KOPT-K1 (cell line): ENCODE data around the gene ASCC3.

Experiments used
- H3K27ac ChIP-seq: fragments of 200-600 bp; sonication (generic); 2 replicates; pipeline ENCODE4 v1.5.1; 2016; ENCODE audit warnings: antibody characterized with exemption, mild to moderate bottlenecking, low read depth, low read length; ENCODE audit not compliant: poor library complexity, severe bottlenecking
- H3K36me3 ChIP-seq: fragments of 200-600 bp; sonication (generic); 2 replicates; pipeline ENCODE4 v1.5.1; 2017; ENCODE audit warnings: antibody characterized with exemption, mild to moderate bottlenecking, low read length, moderate library complexity; ENCODE audit not compliant: insufficient read depth
- H3K9me3 ChIP-seq: fragments of 200-600 bp; sonication (generic); 2 replicates; pipeline ENCODE4 v1.5.1; 2017; ENCODE audit warnings: antibody characterized with exemption, low read length, mild to moderate bottlenecking; ENCODE audit not compliant: insufficient read depth, poor library complexity, severe bottlenecking

ASCC3 gene, protein sequence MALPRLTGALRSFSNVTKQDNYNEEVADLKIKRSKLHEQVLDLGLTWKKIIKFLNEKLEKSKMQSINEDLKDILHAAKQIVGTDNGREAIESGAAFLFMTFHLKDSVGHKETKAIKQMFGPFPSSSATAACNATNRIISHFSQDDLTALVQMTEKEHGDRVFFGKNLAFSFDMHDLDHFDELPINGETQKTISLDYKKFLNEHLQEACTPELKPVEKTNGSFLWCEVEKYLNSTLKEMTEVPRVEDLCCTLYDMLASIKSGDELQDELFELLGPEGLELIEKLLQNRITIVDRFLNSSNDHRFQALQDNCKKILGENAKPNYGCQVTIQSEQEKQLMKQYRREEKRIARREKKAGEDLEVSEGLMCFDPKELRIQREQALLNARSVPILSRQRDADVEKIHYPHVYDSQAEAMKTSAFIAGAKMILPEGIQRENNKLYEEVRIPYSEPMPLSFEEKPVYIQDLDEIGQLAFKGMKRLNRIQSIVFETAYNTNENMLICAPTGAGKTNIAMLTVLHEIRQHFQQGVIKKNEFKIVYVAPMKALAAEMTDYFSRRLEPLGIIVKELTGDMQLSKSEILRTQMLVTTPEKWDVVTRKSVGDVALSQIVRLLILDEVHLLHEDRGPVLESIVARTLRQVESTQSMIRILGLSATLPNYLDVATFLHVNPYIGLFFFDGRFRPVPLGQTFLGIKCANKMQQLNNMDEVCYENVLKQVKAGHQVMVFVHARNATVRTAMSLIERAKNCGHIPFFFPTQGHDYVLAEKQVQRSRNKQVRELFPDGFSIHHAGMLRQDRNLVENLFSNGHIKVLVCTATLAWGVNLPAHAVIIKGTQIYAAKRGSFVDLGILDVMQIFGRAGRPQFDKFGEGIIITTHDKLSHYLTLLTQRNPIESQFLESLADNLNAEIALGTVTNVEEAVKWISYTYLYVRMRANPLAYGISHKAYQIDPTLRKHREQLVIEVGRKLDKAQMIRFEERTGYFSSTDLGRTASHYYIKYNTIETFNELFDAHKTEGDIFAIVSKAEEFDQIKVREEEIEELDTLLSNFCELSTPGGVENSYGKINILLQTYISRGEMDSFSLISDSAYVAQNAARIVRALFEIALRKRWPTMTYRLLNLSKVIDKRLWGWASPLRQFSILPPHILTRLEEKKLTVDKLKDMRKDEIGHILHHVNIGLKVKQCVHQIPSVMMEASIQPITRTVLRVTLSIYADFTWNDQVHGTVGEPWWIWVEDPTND (N-terminal part only)

DNA sequence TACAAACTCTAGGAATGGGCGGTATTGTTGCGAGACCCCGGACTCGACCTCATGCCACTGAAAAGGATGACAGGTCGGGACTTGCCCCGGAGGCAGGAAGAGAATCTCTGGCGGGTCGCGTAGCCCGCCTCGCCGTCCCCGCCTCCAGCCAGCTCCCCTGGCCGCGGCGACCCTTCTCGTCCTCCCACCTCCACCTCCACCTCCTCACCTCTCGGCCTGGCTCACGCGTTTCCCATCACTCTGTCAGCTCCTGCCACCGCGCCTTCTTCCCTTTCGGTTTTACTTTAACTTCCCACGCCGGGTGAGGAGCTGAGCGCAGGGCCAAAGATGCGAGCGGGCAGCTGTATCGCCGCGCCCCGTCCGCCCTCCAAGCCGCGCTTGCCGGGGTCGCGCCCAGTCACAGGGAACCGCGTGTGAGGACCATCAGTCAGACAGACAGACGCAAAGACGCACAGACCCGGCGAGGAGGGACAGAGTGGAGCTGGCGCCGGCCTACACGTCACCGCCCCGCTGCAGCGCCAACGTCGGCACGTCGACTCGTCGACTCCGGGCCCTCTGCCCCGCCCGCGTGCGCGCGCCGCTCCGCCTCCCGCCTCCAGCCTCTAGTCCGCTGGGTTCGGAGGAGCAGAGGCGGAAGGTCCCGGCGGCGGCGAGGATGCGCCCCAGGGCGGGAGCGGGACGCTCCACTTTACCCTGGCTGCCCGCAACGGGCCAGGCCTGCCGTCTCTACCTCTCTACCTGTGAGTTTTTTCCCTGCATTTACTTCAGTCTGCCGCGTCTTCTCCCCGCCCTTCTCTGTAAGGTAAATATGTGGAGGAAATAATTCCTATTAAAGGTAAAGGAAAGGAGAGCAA lies at the start of gene ASCC3:
Gene ASCC3, minus strand, starts transcription at position 477 of the 854 bp plus-strand sequence. CDS start 13,332 bp downstream, outside the sequence.
- no peaks in the 10 kb centered on the region for H3K9me3 ChIP-seq
- peak within 1 kb of the TSS; percentile 80 for H3K27ac ChIP-seq

DNA sequence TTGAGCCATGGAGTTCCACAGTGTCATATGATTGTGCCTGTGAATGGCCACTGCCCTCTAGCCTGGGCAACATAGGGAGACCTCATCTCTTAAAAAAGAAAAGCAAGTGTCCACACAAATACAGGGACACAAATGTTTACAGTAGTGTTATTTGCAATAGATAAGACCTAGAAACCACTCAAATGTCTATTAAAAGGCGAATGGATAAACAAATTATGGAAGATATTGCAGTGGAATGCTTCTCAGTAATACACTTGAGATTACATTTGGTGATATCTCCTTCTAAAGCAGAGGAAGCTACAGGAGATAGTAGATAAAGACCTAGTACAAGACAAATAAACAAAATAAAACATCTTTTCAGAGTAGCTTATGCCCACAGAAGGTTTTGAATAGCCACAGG lies 44.6 kb upstream of the ASCC3 start:
- H3K27ac ChIP-seq, result no peak overlapping the region
- H3K9me3 ChIP-seq, result no peaks in the 10 kb centered on the region
- H3K36me3 ChIP-seq, result no peaks in the 10 kb centered on the region

More for the DNA sequence above, at the start of gene ASCC3:
- peaks cover 2% of the 10 kb centered on the region; the same call in 1 of the 2 replicates for H3K36me3 ChIP-seq

DNA sequence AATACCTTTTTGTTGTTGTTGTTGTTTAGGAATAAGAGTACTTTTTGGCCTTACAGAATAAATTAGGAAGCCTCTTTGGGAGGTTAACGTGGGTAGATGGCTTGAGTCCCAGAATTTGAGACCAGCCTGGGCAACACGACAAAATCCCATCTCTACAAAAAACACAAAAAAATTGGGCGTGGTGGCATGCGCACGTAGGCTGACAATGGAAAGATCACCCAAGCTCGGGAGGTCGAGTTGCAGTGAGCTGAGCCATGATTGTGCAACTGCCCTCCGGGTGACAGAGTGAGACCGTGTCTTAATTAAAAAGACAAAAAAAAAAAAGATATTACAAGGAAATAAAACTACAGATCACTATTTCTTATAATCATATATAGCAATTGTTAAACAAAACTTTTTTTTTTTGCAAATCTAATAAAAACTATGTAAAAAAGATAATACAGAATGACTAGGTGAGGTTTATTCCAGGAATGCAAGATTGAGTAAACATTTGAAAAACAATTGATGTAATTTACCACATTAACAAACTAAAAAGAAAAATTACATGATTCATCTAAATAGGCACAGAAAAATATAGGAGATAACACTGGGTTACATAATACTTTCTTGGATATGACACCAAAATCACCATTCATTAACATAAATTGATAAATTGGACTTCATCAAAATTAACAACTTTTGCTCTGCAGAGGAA lies 43.6 kb upstream of the ASCC3 start:
- Histone ChIP-seq H3K9me3 (no peaks in the 10 kb centered on the region), H3K27ac (no peak overlapping the region), H3K36me3 (no peaks in the 10 kb centered on the region)

DNA sequence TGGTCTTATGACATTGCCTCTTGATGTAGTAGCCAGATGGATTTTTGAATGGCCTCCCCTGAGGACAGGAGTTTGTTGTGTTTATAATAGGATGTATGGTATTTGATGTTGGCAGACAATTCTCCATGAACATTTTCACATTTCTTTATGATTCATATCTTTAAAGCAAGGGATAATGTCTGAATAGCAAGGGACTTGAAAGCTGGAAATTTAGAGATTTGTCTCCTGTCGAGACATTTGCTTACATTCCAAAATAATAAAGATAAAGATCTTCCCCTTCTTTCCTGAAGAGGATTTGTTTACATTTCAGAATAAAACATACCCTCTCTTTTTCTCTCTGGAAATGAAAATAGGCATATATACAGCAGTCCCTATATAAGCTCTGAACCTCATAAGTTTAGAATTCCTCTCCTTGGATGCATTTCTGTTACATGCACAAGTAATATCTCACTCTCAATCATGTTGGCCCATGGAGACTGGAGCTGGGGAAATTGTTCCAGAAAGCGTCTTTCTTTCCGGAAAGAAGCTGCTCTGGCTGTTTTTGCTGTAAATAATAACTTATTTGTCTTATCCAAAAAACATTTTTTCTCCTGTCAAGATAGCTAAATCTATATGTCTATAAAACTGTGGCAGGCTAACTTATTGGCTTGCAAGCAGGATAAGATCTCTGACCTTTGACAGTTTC lies 42.5 kb upstream of the ASCC3 start:
- Histone ChIP-seq H3K36me3 (no peaks in the 10 kb centered on the region), H3K9me3 (no peaks in the 10 kb centered on the region), H3K27ac (no peak overlapping the region)

DNA sequence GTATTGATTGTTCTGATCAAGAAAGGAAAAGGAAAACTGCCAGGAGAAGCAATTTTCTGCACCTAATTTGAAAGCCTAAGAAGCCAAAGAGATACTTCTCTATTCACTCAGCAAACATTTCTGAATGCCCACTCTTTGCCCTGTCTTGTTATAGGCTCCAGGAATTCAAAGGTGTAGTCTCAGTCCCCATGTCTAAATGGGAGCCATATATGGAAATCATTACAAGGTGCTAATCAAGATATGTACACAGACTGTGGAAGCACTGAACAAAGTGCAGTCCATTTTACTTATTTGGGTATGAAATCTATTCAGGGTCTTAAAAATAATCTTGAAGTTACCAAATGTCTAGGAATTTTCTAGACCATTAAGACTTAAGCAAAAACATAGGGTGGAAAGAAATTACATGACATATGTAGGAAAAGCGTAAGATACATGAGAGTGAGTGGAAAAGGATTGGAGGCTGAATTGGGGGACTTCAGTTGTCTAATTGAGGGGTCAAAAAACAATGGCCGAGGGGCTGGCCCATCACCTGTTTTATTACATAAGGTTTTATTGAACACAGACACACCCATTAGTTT lies 39.0 kb upstream of the ASCC3 start:
- Histone ChIP-seq H3K27ac (no peak overlapping the region), H3K36me3 (no peaks in the 10 kb centered on the region)

DNA sequence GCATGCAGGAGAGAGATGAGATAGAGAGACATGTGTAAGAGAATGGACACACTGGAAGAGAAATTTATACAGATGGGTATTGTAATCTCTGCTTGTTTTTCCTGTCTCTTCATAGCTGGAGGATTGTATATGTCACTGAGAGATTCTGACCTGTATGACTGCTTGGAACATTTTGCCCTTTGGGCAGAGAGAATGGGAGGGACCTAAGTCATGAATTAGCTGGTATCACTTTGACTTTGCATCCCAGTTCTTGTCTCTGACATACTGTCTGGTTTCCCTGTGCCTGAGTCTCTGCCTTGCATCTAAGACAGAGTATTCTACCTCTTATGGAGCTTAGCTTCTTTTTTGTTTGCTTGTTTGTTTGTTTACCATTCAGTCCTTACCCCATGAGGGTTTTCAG lies 37.0 kb upstream of the ASCC3 start:
- Histone ChIP-seq H3K36me3 (no peaks in the 10 kb centered on the region), H3K27ac (no peak overlapping the region), H3K9me3 (no peaks in the 10 kb centered on the region)

More for the DNA sequence above, 39.0 kb upstream of the ASCC3 start:
- no peaks in the 10 kb centered on the region for H3K9me3 ChIP-seq

DNA sequence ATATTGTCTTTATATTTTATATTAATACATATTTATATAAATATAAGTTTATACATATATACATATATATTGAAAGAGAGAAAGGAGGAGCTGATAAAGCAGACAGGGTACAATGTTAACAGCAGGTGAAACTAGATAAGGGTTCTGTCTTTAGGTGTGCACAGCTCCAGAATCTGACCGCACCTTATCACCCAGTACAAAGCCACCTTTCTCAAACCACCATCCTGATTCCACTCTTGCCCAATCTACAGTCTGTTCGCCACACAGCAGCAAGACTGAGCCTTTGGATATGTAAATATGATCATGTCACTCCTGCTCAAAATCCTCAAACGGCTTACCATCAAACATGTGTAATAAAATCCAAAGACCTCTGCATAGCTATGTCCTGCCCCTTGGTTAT lies 34.7 kb upstream of the ASCC3 start:
- H3K36me3 ChIP-seq, result no peaks in the 10 kb centered on the region
- no peak overlapping the region for H3K27ac ChIP-seq
- H3K9me3 ChIP-seq, result no peaks in the 10 kb centered on the region

DNA sequence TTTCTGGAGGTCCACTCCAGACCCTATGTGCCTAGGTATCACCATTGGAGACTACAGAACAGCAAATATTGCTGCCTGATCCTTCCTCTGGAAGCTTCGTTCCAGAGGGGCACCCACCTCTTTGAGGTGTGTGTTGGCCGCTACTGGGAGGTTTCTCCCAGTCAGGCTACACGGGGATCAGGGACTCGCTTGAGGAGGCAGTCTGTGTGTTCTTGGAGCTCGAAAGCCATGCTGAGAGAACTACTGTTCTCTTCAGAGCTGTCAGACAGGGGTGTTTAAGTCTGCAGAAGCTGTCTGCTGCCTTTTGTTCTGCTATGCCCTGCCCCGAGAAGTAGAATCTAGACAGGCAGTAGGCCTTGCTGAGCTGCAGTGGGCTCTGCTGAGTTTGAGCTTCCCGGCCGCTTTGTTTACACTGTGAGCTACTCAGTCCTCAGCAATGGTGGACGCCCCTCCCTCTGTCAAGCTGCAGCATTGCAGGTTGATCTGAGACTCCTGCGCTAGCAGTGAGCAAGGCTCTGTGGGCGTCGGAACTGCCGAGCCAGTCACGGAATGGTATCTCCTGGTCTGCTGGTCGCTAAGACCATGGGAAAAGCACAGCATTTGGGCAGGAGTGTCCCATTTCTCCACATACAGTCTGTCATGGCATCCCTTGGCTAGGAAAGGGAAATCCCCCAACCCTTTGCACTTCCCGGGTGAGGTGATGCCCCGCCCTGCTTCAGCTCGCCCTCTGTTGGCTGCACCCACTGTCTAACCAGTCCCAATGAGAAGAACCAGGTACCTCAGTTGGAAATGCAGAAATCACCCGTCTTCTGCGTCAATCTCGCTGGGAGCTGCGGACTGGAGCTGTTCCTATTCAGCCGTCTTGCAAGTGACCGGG lies 32.5 kb upstream of the ASCC3 start:
- Histone ChIP-seq H3K27ac (no peak overlapping the region), H3K36me3 (no peaks in the 10 kb centered on the region), H3K9me3 (no peaks in the 10 kb centered on the region)

DNA sequence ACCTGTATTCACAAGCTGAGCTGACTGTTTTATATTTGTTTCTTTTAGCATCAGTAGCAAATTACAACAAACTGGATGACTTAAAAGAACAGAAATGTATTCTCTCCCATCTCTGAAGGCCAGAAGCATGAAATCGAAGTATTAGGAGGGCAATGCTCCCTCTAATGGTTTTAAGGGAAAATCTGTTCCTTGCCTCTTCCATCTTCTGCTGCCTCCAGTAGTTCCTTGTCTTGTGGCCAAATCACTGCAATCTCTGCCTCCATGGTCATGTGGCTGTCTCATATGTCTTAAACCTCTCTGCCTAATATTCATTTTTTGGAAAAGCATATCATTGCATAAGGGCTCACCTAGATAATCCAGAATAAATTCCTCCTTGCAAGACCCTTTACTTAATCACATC lies 25.2 kb upstream of the ASCC3 start:
- Histone ChIP-seq H3K27ac (no peak overlapping the region), H3K9me3 (no peaks in the 10 kb centered on the region), H3K36me3 (no peaks in the 10 kb centered on the region)

DNA sequence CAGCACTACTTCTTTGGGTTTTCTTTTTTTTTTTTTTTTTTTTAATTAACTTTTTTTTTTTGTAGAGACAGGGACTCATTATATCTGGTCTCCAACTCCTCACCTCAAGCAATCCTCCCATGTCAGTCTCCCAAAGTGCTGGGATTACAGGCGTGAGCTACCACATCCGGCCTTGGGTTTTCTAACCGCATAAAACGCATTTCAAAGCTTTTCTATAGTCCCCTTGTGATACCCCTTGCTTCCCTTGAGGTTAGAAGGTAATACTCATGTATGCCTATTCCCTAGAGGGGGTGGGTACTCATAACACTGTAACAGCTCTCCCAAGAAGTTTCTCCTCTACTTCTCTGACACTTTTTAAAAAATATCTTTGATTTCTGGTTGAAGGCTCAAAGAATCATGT lies 23.9 kb upstream of the ASCC3 start:
- Histone ChIP-seq H3K36me3 (no peaks in the 10 kb centered on the region), H3K9me3 (no peaks in the 10 kb centered on the region), H3K27ac (no peak overlapping the region)

DNA sequence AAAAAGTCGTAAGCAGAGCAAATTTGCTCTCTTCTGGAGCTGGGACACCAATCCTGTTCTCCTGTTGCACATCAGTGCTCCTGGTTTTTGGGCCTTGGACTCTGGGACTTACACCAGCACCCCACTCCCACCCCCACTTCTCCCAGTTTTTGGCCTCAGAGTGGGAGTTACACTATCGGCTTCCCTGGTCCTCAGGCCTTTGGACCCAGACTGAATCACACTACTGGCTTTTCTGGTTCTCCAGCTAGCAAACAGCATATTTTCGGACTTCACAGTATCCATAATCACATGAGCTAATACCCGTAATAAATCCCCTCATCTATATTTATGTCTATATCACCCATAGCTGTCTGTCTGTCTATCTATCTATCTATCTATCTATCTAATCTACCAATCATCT lies 23.2 kb upstream of the ASCC3 start:
- Histone ChIP-seq H3K9me3 (no peaks in the 10 kb centered on the region), H3K36me3 (no peaks in the 10 kb centered on the region)

DNA sequence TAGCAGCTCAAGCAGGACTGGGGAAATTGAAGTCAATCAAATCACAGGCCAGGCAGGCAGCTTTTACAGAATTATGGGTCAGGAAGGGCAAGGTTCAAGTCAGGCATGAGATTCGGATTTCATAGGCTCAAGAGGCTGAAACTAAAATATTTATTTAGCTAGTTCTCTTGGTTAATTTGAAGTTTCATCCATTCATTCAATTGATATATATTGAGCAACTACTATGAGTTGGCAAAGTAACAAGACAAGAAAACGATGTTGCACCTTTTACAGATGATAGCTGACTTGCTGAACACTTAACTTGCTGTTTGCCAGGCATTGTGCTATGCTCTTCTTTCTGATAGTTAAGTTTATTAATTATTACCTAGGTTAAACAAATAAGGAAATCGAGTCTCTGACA lies 20.5 kb upstream of the ASCC3 start:
- no peaks in the 10 kb centered on the region for H3K36me3 ChIP-seq
- H3K9me3 ChIP-seq, result no peaks in the 10 kb centered on the region
- no peak overlapping the region for H3K27ac ChIP-seq

More for the DNA sequence above, 23.2 kb upstream of the ASCC3 start:
- no peak overlapping the region for H3K27ac ChIP-seq
